Right lobe of liver (tissue), 4 donors: ENCODE measurements around the gene BAHD1.

Experiments
- CTCF ChIP-seq, 4 donors: fragments of 200-600 bp in 3 of 4; fragments of 450-650 bp in 1 of 4; IDR thresholded peaks; one replicate each; pipeline versions ENCODE4 v1.5.1 to v1.8.0; 2016 to 2022; ENCODE audit warnings: antibody characterized with exemption in 4 of 4, mild to moderate bottlenecking in 2 of 4
- POLR2A ChIP-seq: fragments of 450-650 bp; IDR thresholded peaks from one replicate; pipeline ENCODE4 v1.6.1; 2017; ENCODE audit warnings: antibody characterized with exemption, mild to moderate bottlenecking
- donor health status: DM: no; HTN: no; CAD: no.
- donor health status: DM: no; HTN: no; CAD: no.
- donor health status: DM: no; HTN: yes; CAD: no.

GRCh38 chr15:40456738-40457137 is 16.0 kb downstream of the BAHD1 start:
- no peak for TF ChIP-seq CTCF (IDR thresholded peaks at IDR 0.05)
- TF ChIP-seq POLR2A = no peak
